GM18526 (cell line): ENCODE measurements around the gene GADD45GIP1.

Experiments
- POLR2A ChIP-seq: IDR thresholded peaks from 3 replicates; pipeline ENCODE4 v1.6.1; 2011; ENCODE audit not compliant: insufficient read length; ENCODE audit errors: extremely low read depth

GADD45GIP1 gene

GRCh38 chr19:12956446-12957388, at the start of gene GADD45GIP1:
GADD45GIP1 (minus strand) TSS chr19:12957223; CDS start chr19:12957212, 11 bp downstream.
- peak; percentile 95 for TF ChIP-seq POLR2A

- no peak for TF ChIP-seq POLR2A
Observed at GRCh38 chr19:13005861-13006370, 48.9 kb upstream of the GADD45GIP1 start.

GRCh38 chr19:13005253-13005652, 48.2 kb upstream of the GADD45GIP1 start:
- no peak for TF ChIP-seq POLR2A

- no peak for TF ChIP-seq POLR2A
Observed at GRCh38 chr19:13004273-13004672, 47.2 kb upstream of the GADD45GIP1 start.

- no peak for TF ChIP-seq POLR2A
Observed at GRCh38 chr19:13003081-13003480, 46.1 kb upstream of the GADD45GIP1 start.

GRCh38 chr19:13002166-13002898, 45.3 kb upstream of the GADD45GIP1 start:
- TF ChIP-seq POLR2A = no peak

GRCh38 chr19:13001502-13002165, 44.6 kb upstream of the GADD45GIP1 start:
- TF ChIP-seq POLR2A = no peak

- no peak for TF ChIP-seq POLR2A
Observed at GRCh38 chr19:13001166-13001501, 44.1 kb upstream of the GADD45GIP1 start.

GRCh38 chr19:12997967-12998940, 41.2 kb upstream of the GADD45GIP1 start:
- TF ChIP-seq POLR2A = no peak

GRCh38 chr19:12997179-12997966, 40.4 kb upstream of the GADD45GIP1 start:
- no peak for TF ChIP-seq POLR2A

- no peak for TF ChIP-seq POLR2A
Observed at GRCh38 chr19:12996406-12997094, 39.5 kb upstream of the GADD45GIP1 start.

- no peak for TF ChIP-seq POLR2A
Observed at GRCh38 chr19:12995596-12996405, 38.8 kb upstream of the GADD45GIP1 start.
